Subcutaneous adipose tissue (tissue), 4 donors: ENCODE measurements around the gene LAMB4. TPM values are rescaled to one million over a fixed set of nuclear protein-coding genes. Genes with fewer than 3 reads are reported as not detected.

ENCODE experiments used
- CTCF ChIP-seq: fragments of 450-650 bp; IDR thresholded peaks from one replicate; pipeline ENCODE4 v1.5.1; 2016; ENCODE audit warnings: low read depth, mild to moderate bottlenecking, control low read depth, antibody characterized with exemption, moderate library complexity
- total RNA-seq, 4 donors: library from RNA; depleted of rRNA; stranded (reverse); fragments of >200 nt; gene quantifications; one replicate each; pipeline ENCODE4 v1.1.0, GENCODE V29; 2016

The LAMB4 gene
- total RNA-seq, 4 donors from 2014 or later = not detected

- TF ChIP-seq CTCF = no peak
These were observed 114.4 kb downstream of the LAMB4 start for GRCh38 chr7:108015740-108016139.

- TF ChIP-seq CTCF = no peak
These were observed 115.1 kb downstream of the LAMB4 start for GRCh38 chr7:108014747-108015682.

GRCh38 chr7:108014215-108014614 lies 115.9 kb downstream of the LAMB4 start:
- TF ChIP-seq CTCF = no peak

- TF ChIP-seq CTCF = no peak
These were observed 117.4 kb downstream of the LAMB4 start for GRCh38 chr7:108012499-108013430.

- TF ChIP-seq CTCF = no peak
These were observed 119.8 kb downstream of the LAMB4 start for GRCh38 chr7:108010377-108010776.

- TF ChIP-seq CTCF = no peak
These were observed 120.3 kb downstream of the LAMB4 start for GRCh38 chr7:108009873-108010272.

GRCh38 chr7:108008827-108009226 lies 121.3 kb downstream of the LAMB4 start:
- TF ChIP-seq CTCF = no peak
